ENCODE results near the gene LAMA5.

DNA sequence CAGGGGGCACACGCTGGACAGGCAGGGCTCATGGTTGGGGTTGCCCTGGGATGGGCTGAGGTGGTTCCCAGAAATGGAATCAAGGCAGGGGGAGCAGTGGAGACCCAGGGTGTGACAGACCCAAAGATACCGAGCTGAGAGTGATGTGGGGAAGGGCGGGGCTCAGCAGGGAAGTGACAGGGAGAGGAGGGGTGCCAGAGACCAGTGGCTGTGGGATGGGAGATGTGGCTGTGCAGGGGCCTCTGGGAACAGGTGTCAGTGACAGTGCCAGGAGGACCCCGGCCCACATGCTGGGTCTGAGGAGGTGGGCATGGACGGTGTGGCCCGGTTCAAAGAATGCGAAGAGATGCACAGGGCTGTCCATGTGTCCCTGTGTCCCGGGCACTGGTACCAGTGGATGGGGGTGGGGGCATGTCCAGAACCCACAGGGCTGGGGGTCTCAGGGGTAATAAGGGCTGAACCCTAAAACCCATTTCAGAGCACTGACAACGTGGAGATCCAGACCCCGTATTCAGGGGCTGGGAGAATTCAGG, 38.9 kb upstream of the LAMA5 start:
- TF ChIP-seq SRF (IDR thresholded peaks at IDR 0.05; ENCODE audit: low read depth) (no peak), ZFX (IDR thresholded peaks at IDR 0.05) (no peak), POLR2A (IDR thresholded peaks at IDR 0.05; ENCODE audit: borderline replicate concordance, extremely low read depth, insufficient read depth, insufficient read length) (no peak), POLR2AphosphoS5 (IDR thresholded peaks at IDR 0.05; ENCODE audit: low read depth, low read length) (no peak), RAD21 (IDR thresholded peaks at IDR 0.05; ENCODE audit: low read depth) (no peak), EZH2 (IDR thresholded peaks at IDR 0.05) (no peak), CEBPB (IDR thresholded peaks at IDR 0.05; ENCODE audit: low read depth) (no peak), YY1 (IDR thresholded peaks at IDR 0.05; ENCODE audit: extremely low read depth, insufficient replicate concordance, low read depth, low read length) (no peak)
- TF ChIP-seq, protein P1, sequence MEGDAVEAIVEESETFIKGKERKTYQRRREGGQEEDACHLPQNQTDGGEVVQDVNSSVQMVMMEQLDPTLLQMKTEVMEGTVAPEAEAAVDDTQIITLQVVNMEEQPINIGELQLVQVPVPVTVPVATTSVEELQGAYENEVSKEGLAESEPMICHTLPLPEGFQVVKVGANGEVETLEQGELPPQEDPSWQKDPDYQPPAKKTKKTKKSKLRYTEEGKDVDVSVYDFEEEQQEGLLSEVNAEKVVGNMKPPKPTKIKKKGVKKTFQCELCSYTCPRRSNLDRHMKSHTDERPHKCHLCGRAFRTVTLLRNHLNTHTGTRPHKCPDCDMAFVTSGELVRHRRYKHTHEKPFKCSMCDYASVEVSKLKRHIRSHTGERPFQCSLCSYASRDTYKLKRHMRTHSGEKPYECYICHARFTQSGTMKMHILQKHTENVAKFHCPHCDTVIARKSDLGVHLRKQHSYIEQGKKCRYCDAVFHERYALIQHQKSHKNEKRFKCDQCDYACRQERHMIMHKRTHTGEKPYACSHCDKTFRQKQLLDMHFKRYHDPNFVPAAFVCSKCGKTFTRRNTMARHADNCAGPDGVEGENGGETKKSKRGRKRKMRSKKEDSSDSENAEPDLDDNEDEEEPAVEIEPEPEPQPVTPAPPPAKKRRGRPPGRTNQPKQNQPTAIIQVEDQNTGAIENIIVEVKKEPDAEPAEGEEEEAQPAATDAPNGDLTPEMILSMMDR (IDR thresholded peaks at IDR 0.05 in 2 of 3, conservative IDR thresholded peaks at IDR 0.05 in 1 of 3; ENCODE audit: borderline replicate concordance in 1 of 3, insufficient read depth in 1 of 3, low read depth in 2 of 3, low read length in 2 of 3), result no peak
- TF ChIP-seq, protein P2, sequence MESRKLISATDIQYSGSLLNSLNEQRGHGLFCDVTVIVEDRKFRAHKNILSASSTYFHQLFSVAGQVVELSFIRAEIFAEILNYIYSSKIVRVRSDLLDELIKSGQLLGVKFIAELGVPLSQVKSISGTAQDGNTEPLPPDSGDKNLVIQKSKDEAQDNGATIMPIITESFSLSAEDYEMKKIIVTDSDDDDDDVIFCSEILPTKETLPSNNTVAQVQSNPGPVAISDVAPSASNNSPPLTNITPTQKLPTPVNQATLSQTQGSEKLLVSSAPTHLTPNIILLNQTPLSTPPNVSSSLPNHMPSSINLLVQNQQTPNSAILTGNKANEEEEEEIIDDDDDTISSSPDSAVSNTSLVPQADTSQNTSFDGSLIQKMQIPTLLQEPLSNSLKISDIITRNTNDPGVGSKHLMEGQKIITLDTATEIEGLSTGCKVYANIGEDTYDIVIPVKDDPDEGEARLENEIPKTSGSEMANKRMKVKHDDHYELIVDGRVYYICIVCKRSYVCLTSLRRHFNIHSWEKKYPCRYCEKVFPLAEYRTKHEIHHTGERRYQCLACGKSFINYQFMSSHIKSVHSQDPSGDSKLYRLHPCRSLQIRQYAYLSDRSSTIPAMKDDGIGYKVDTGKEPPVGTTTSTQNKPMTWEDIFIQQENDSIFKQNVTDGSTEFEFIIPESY (IDR thresholded peaks at IDR 0.05; ENCODE audit: extremely low read depth, insufficient replicate concordance, low read length), result no peak
